GM18909 (cell line): ENCODE data around the gene TBC1D19.

Source experiments
- ATAC-seq: cut with Tn5 transposase; IDR thresholded peaks from one replicate; pipeline ENCODE4 v1.9.1; 2021; ENCODE audit warnings: mild to moderate bottlenecking; ENCODE audit not compliant: unreplicated experiment, poor library complexity

Gene TBC1D19

GRCh38 chr4:26803211-26803861 is 219.5 kb downstream of the TBC1D19 start:
- no peak for ATAC-seq

- ATAC-seq: no peak
These were observed 220.6 kb downstream of the TBC1D19 start for GRCh38 chr4:26804451-26804850.

- no peak for ATAC-seq
These were observed 221.0 kb downstream of the TBC1D19 start for GRCh38 chr4:26804925-26805324.
